ENCODE data around the gene SRA1. TPM values are rescaled to one million over a fixed set of nuclear protein-coding genes. Genes with fewer than 3 reads are reported as not detected.

SRA1 gene
- polyA plus RNA-seq (2013, experiment 1 of 2), result 48.4 TPM
- polyA plus RNA-seq (2013, experiment 2 of 2), result 46.7 TPM

GRCh38 chr5:140557136-140557805 lies at the start of gene SRA1:
TSS of gene SRA1 (minus strand) at chr5:140557473. CDS start at chr5:140557452, 21 bp downstream.
- 2% methylated on average over 36 of the region's 46 CpGs for WGBS
- peak within 1 kb of the TSS; percentile 15 for H2BK15ac ChIP-seq (ENCODE audit: low read depth, poor library complexity, severe bottlenecking)
- peaks cover 11% of the 10 kb centered on the region for H3K4me1 ChIP-seq (ENCODE audit: control insufficient read depth, insufficient read depth, low read depth, low read length)
- peak within 1 kb of the TSS; percentile 78 to 92 for H3K4me3 ChIP-seq (ENCODE audit: insufficient read depth in 1 of 2, low read depth in 1 of 2, low read length in 2 of 2)
- peak within 1 kb of the TSS; percentile 80 to 92 for H3K4ac ChIP-seq (ENCODE audit: low read depth in 1 of 2, low read length in 2 of 2)
- peak; percentile 94 for DNase-seq
- peak within 1 kb of the TSS; percentile 74 for H2BK120ac ChIP-seq (ENCODE audit: low read depth, low read length)
- H3K79me1 ChIP-seq (replicated peaks; ENCODE audit: low read length, poor library complexity, severe bottlenecking), result peaks cover 8% of the 10 kb centered on the region
- H3K9me3 ChIP-seq (ENCODE audit: control insufficient read depth, low read length), result no peaks in the 10 kb centered on the region
- peak within 1 kb of the TSS; percentile 98 for H3K9ac ChIP-seq (ENCODE audit: low read length)
- H3K18ac ChIP-seq (ENCODE audit: low read depth in 1 of 2, low read length in 2 of 2), result peak within 1 kb of the TSS; percentile 92 to 97
- H2AFZ ChIP-seq (ENCODE audit: low read depth, low read length), result peak within 1 kb of the TSS; percentile 46
- no peaks in the 10 kb centered on the region for H3K27me3 ChIP-seq (ENCODE audit: control insufficient read depth in 1 of 2, insufficient read depth in 1 of 2, low read length in 2 of 2)
- peaks cover 26 to 56% of the 10 kb centered on the region in 2 experiments for H3K36me3 ChIP-seq (ENCODE audit: control insufficient read depth in 1 of 2, insufficient read depth in 2 of 2, low read depth in 1 of 2, low read length in 2 of 2)
- H4K91ac ChIP-seq (ENCODE audit: low read length), result peak within 1 kb of the TSS; percentile 89
- H4K8ac ChIP-seq (ENCODE audit: low read length), result peak within 1 kb of the TSS; percentile 87
- peak within 1 kb of the TSS; percentile 61 to 69 for H2BK12ac ChIP-seq (ENCODE audit: low read length in 2 of 2)
- H3K14ac ChIP-seq (ENCODE audit: low read length in 2 of 2), result peak within 1 kb of the TSS in 1 of 2 experiments; percentile 61
- peak within 1 kb of the TSS; percentile 59 for H2BK5ac ChIP-seq (ENCODE audit: low read depth, low read length, poor library complexity, severe bottlenecking)
- peak within 1 kb of the TSS in 1 of 2 experiments; percentile 34 for H3K23ac ChIP-seq (ENCODE audit: low read length in 2 of 2)
- peak within 1 kb of the TSS; percentile 71 for H3K4me2 ChIP-seq (ENCODE audit: low read length, poor library complexity, severe bottlenecking)
- peak within 1 kb of the TSS; percentile 90 for H3K27ac ChIP-seq (ENCODE audit: low read length, poor library complexity, severe bottlenecking)
- H2AK5ac ChIP-seq (ENCODE audit: low read length, severe bottlenecking), result peak within 1 kb of the TSS; percentile 89

- Histone ChIP-seq H3K23ac (ENCODE audit: low read length in 2 of 2) (no peak overlapping the region), H2BK12ac (ENCODE audit: low read length in 2 of 2) (no peak overlapping the region), H3K14ac (ENCODE audit: low read length in 2 of 2) (no peak overlapping the region), H2BK5ac (ENCODE audit: low read depth, low read length, poor library complexity, severe bottlenecking) (no peak overlapping the region), H3K27me3 (ENCODE audit: control insufficient read depth in 1 of 2, insufficient read depth in 1 of 2, low read length in 2 of 2) (peaks cover 0 to 5% of the 10 kb centered on the region in 2 experiments), H3K4me2 (ENCODE audit: low read length, poor library complexity, severe bottlenecking) (no peak overlapping the region), H3K4me3 (ENCODE audit: insufficient read depth in 1 of 2, low read depth in 1 of 2, low read length in 2 of 2) (no peak overlapping the region), H3K79me1 (replicated peaks; ENCODE audit: low read length, poor library complexity, severe bottlenecking) (no peaks in the 10 kb centered on the region), H3K4me1 (ENCODE audit: control insufficient read depth, insufficient read depth, low read depth, low read length) (no peaks in the 10 kb centered on the region), H3K36me3 (ENCODE audit: control insufficient read depth in 1 of 2, insufficient read depth in 2 of 2, low read depth in 1 of 2, low read length in 2 of 2) (no peaks in the 10 kb centered on the region), H4K91ac (ENCODE audit: low read length) (no peak overlapping the region), H3K9ac (ENCODE audit: low read length) (no peak overlapping the region), H3K18ac (ENCODE audit: low read depth in 1 of 2, low read length in 2 of 2) (no peak overlapping the region), H2BK15ac (ENCODE audit: low read depth, poor library complexity, severe bottlenecking) (no peak overlapping the region), H3K27ac (ENCODE audit: low read length, poor library complexity, severe bottlenecking) (no peak overlapping the region), H2AFZ (ENCODE audit: low read depth, low read length) (no peak overlapping the region), H3K4ac (ENCODE audit: low read depth in 1 of 2, low read length in 2 of 2) (no peak overlapping the region), H2BK120ac (ENCODE audit: low read depth, low read length) (no peak overlapping the region), H4K8ac (ENCODE audit: low read length) (no peak overlapping the region), H2AK5ac (ENCODE audit: low read length, severe bottlenecking) (no peak overlapping the region), H3K9me3 (ENCODE audit: control insufficient read depth, low read length) (no peaks in the 10 kb centered on the region)
- WGBS, result no CpG with 5 or more reads among the region's 2 CpGs
- DNase-seq, result no peak
Measured at GRCh38 chr5:140607031-140607430, 49.8 kb upstream of the SRA1 start.

DNA sequence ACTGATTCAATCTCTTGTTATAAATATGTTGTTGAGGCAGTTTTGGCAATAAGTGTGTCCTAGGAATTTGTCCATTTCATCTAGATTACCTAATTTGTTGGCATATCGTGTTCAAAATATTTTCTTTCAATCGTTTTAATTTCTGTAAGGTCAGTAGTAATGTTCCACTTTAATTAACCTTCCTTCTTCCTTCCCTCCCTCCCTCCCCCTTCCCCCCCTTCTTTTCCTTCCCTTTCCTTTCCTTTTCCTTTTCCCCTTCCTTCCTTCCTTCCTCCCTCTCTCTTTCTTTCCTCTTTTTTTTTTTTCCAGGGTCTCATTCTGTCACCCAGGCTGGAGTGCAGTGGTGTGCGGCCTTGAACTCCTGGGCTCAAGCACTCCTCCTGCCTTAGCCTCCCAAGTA lies 48.6 kb upstream of the SRA1 start:
- no peak overlapping the region for H2BK120ac ChIP-seq (ENCODE audit: low read depth, low read length)
- H3K4me1 ChIP-seq (ENCODE audit: control insufficient read depth, insufficient read depth, low read depth, low read length), result no peaks in the 10 kb centered on the region
- no peak overlapping the region for H3K23ac ChIP-seq (ENCODE audit: low read length in 2 of 2)
- H3K36me3 ChIP-seq (ENCODE audit: control insufficient read depth in 1 of 2, insufficient read depth in 2 of 2, low read depth in 1 of 2, low read length in 2 of 2), result no peaks in the 10 kb centered on the region
- H3K9ac ChIP-seq (ENCODE audit: low read length), result no peak overlapping the region
- no peak overlapping the region for H4K8ac ChIP-seq (ENCODE audit: low read length)
- H3K27ac ChIP-seq (ENCODE audit: low read length, poor library complexity, severe bottlenecking), result no peak overlapping the region
- H3K4me3 ChIP-seq (ENCODE audit: insufficient read depth in 1 of 2, low read depth in 1 of 2, low read length in 2 of 2), result no peak overlapping the region
- no peak overlapping the region for H2BK5ac ChIP-seq (ENCODE audit: low read depth, low read length, poor library complexity, severe bottlenecking)
- no peak for DNase-seq
- no peak overlapping the region for H3K18ac ChIP-seq (ENCODE audit: low read depth in 1 of 2, low read length in 2 of 2)
- H2AK5ac ChIP-seq (ENCODE audit: low read length, severe bottlenecking), result no peak overlapping the region
- no peak overlapping the region for H3K4me2 ChIP-seq (ENCODE audit: low read length, poor library complexity, severe bottlenecking)
- H2AFZ ChIP-seq (ENCODE audit: low read depth, low read length), result no peak overlapping the region
- H4K91ac ChIP-seq (ENCODE audit: low read length), result no peak overlapping the region
- no peak overlapping the region for H2BK12ac ChIP-seq (ENCODE audit: low read length in 2 of 2)
- no peak overlapping the region for H2BK15ac ChIP-seq (ENCODE audit: low read depth, poor library complexity, severe bottlenecking)
- H3K4ac ChIP-seq (ENCODE audit: low read depth in 1 of 2, low read length in 2 of 2), result no peak overlapping the region
- no peaks in the 10 kb centered on the region for H3K9me3 ChIP-seq (ENCODE audit: control insufficient read depth, low read length)
- no peaks in the 10 kb centered on the region for H3K79me1 ChIP-seq (replicated peaks; ENCODE audit: low read length, poor library complexity, severe bottlenecking)
- WGBS, result 94% methylated on average over 3 of the region's 3 CpGs
- H3K27me3 ChIP-seq (ENCODE audit: control insufficient read depth in 1 of 2, insufficient read depth in 1 of 2, low read length in 2 of 2), result peaks cover 0 to 5% of the 10 kb centered on the region in 2 experiments
- H3K14ac ChIP-seq (ENCODE audit: low read length in 2 of 2), result no peak overlapping the region

DNA sequence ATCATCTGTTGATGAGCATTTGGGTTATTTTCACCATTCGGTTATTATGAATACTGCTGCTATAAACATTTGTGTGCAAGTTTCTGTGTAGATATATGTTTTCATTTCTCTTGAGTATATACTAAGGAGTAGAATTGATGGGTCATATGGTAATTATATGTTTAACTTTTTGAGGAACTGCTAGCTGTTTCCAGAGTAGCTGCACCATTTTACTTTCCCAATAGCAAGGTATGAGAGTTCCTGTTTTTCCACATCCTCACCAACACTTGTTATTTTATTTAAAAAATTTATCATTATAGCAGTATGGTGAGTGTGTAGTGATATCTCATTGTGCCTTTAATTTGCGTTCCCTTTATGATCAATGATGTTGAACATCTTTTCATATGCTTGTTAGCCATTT lies 46.5 kb upstream of the SRA1 start:
- H3K4me3 ChIP-seq (ENCODE audit: insufficient read depth in 1 of 2, low read depth in 1 of 2, low read length in 2 of 2), result no peak overlapping the region
- H3K4me1 ChIP-seq (ENCODE audit: control insufficient read depth, insufficient read depth, low read depth, low read length), result no peaks in the 10 kb centered on the region

More for the DNA sequence above, 46.5 kb upstream of the SRA1 start:
- H4K8ac ChIP-seq (ENCODE audit: low read length), result no peak overlapping the region
- H3K4me2 ChIP-seq (ENCODE audit: low read length, poor library complexity, severe bottlenecking), result no peak overlapping the region
- H2BK5ac ChIP-seq (ENCODE audit: low read depth, low read length, poor library complexity, severe bottlenecking), result no peak overlapping the region
- H3K27me3 ChIP-seq (ENCODE audit: control insufficient read depth in 1 of 2, insufficient read depth in 1 of 2, low read length in 2 of 2), result no peaks in the 10 kb centered on the region
- no peak overlapping the region for H3K9ac ChIP-seq (ENCODE audit: low read length)
- H3K36me3 ChIP-seq (ENCODE audit: control insufficient read depth in 1 of 2, insufficient read depth in 2 of 2, low read depth in 1 of 2, low read length in 2 of 2), result no peaks in the 10 kb centered on the region
- no peak overlapping the region for H3K18ac ChIP-seq (ENCODE audit: low read depth in 1 of 2, low read length in 2 of 2)
- H2AK5ac ChIP-seq (ENCODE audit: low read length, severe bottlenecking), result no peak overlapping the region
- H2BK15ac ChIP-seq (ENCODE audit: low read depth, poor library complexity, severe bottlenecking), result no peak overlapping the region
- H3K14ac ChIP-seq (ENCODE audit: low read length in 2 of 2), result no peak overlapping the region
- no peak overlapping the region for H2AFZ ChIP-seq (ENCODE audit: low read depth, low read length)
- H2BK120ac ChIP-seq (ENCODE audit: low read depth, low read length), result no peak overlapping the region
- H2BK12ac ChIP-seq (ENCODE audit: low read length in 2 of 2), result no peak overlapping the region
- no peak for DNase-seq
- no peaks in the 10 kb centered on the region for H3K9me3 ChIP-seq (ENCODE audit: control insufficient read depth, low read length)
- H3K27ac ChIP-seq (ENCODE audit: low read length, poor library complexity, severe bottlenecking), result no peak overlapping the region
- no peak overlapping the region for H3K4ac ChIP-seq (ENCODE audit: low read depth in 1 of 2, low read length in 2 of 2)
- no peak overlapping the region for H3K23ac ChIP-seq (ENCODE audit: low read length in 2 of 2)
- no peaks in the 10 kb centered on the region for H3K79me1 ChIP-seq (replicated peaks; ENCODE audit: low read length, poor library complexity, severe bottlenecking)
- no peak overlapping the region for H4K91ac ChIP-seq (ENCODE audit: low read length)
- 80% methylated on average over 1 of the region's 2 CpGs for WGBS
